Measurements from ENCODE around the gene GREM2. TPM values are rescaled to one million over a fixed set of nuclear protein-coding genes. Genes with fewer than 3 reads are reported as not detected.

GREM2 gene
- total RNA-seq, 1 experiment from 2014 or later: 0.17 TPM

DNA sequence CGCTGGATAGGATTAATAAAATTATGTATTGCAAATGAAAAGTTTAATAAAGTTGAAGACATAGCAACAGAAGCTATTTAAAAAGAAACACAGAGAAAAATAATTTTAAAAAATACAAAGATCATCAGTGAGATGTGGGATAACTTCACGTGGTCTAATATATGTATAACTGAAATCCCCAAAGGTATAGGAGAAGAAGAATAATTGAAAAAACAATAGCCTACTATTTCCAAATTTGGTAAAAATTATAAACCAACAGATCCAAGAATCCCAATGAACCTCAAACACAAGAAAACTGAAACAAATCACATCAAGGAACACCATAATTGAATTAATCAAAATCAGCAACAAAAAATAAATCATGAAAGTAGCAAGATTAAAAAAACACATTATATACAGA, 44.9 kb downstream of the GREM2 start (continued):
- TF ChIP-seq ARID4B (CRISPR knock-in tag; IDR thresholded peaks at IDR 0.05; ENCODE audit: borderline replicate concordance): no peak
- TF ChIP-seq ZNF416 (CRISPR knock-in tag; IDR thresholded peaks at IDR 0.05): no peak
- no peak for TF ChIP-seq USF1 (CRISPR knock-in tag; IDR thresholded peaks at IDR 0.05)
- TF ChIP-seq EMX1 (CRISPR knock-in tag; IDR thresholded peaks at IDR 0.05): no peak
- TF ChIP-seq CTCF (IDR thresholded peaks at IDR 0.05): no peak
- no peak for TF ChIP-seq ZNF138 (CRISPR knock-in tag; conservative IDR thresholded peaks at IDR 0.05)
- no peak for TF ChIP-seq ESRRA (CRISPR knock-in tag; IDR thresholded peaks at IDR 0.05; ENCODE audit: borderline replicate concordance)
- TF ChIP-seq ZNF219 (CRISPR knock-in tag; IDR thresholded peaks at IDR 0.05; ENCODE audit: borderline replicate concordance): no peak
- no peak for TF ChIP-seq ZNF396 (CRISPR knock-in tag; IDR thresholded peaks at IDR 0.05; ENCODE audit: borderline replicate concordance)
- TF ChIP-seq RORB (CRISPR knock-in tag; IDR thresholded peaks at IDR 0.05): no peak
- TF ChIP-seq TEAD1 (CRISPR knock-in tag; IDR thresholded peaks at IDR 0.05): no peak
- TF ChIP-seq, protein P1, sequence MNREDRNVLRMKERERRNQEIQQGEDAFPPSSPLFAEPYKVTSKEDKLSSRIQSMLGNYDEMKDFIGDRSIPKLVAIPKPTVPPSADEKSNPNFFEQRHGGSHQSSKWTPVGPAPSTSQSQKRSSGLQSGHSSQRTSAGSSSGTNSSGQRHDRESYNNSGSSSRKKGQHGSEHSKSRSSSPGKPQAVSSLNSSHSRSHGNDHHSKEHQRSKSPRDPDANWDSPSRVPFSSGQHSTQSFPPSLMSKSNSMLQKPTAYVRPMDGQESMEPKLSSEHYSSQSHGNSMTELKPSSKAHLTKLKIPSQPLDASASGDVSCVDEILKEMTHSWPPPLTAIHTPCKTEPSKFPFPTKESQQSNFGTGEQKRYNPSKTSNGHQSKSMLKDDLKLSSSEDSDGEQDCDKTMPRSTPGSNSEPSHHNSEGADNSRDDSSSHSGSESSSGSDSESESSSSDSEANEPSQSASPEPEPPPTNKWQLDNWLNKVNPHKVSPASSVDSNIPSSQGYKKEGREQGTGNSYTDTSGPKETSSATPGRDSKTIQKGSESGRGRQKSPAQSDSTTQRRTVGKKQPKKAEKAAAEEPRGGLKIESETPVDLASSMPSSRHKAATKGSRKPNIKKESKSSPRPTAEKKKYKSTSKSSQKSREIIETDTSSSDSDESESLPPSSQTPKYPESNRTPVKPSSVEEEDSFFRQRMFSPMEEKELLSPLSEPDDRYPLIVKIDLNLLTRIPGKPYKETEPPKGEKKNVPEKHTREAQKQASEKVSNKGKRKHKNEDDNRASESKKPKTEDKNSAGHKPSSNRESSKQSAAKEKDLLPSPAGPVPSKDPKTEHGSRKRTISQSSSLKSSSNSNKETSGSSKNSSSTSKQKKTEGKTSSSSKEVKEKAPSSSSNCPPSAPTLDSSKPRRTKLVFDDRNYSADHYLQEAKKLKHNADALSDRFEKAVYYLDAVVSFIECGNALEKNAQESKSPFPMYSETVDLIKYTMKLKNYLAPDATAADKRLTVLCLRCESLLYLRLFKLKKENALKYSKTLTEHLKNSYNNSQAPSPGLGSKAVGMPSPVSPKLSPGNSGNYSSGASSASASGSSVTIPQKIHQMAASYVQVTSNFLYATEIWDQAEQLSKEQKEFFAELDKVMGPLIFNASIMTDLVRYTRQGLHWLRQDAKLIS (CRISPR knock-in tag; IDR thresholded peaks at IDR 0.05; ENCODE audit: borderline replicate concordance): no peak

GRCh38 chr1:240562779-240563178, 49.2 kb downstream of the GREM2 start:
- TF ChIP-seq NFE2L1 (CRISPR knock-in tag; IDR thresholded peaks at IDR 0.05) (no peak), NFATC4 (CRISPR knock-in tag; IDR thresholded peaks at IDR 0.05) (no peak), ZNF396 (CRISPR knock-in tag; IDR thresholded peaks at IDR 0.05; ENCODE audit: borderline replicate concordance) (no peak), JUN (CRISPR knock-in tag; IDR thresholded peaks at IDR 0.05) (no peak), OVOL2 (CRISPR knock-in tag; IDR thresholded peaks at IDR 0.05; ENCODE audit: borderline replicate concordance) (no peak), ZNF121 (CRISPR knock-in tag; IDR thresholded peaks at IDR 0.05) (no peak), E2F5 (CRISPR knock-in tag; IDR thresholded peaks at IDR 0.05) (no peak), ZNF263 (CRISPR knock-in tag; IDR thresholded peaks at IDR 0.05; ENCODE audit: low read depth) (no peak), ELF4 (CRISPR knock-in tag; IDR thresholded peaks at IDR 0.05; ENCODE audit: low read depth) (no peak)
- TF ChIP-seq, protein P2, sequence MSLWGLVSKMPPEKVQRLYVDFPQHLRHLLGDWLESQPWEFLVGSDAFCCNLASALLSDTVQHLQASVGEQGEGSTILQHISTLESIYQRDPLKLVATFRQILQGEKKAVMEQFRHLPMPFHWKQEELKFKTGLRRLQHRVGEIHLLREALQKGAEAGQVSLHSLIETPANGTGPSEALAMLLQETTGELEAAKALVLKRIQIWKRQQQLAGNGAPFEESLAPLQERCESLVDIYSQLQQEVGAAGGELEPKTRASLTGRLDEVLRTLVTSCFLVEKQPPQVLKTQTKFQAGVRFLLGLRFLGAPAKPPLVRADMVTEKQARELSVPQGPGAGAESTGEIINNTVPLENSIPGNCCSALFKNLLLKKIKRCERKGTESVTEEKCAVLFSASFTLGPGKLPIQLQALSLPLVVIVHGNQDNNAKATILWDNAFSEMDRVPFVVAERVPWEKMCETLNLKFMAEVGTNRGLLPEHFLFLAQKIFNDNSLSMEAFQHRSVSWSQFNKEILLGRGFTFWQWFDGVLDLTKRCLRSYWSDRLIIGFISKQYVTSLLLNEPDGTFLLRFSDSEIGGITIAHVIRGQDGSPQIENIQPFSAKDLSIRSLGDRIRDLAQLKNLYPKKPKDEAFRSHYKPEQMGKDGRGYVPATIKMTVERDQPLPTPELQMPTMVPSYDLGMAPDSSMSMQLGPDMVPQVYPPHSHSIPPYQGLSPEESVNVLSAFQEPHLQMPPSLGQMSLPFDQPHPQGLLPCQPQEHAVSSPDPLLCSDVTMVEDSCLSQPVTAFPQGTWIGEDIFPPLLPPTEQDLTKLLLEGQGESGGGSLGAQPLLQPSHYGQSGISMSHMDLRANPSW (CRISPR knock-in tag; conservative IDR thresholded peaks at IDR 0.05; ENCODE audit: low read depth): no peak

More at GRCh38 chr1:240562779-240563178, 49.2 kb downstream of the GREM2 start:
- ChIA-PET CTCF (no interaction called here), POLR2A (no interaction called here)
- no peaks in the 10 kb centered on the region for H3K36me3 Mint-ChIP-seq
- no peaks in the 10 kb centered on the region for H3K27me3 Mint-ChIP-seq (ENCODE audit: low read depth)
- DNase-seq (ENCODE audit: low spot score) (no peak), ATAC-seq (no peak)
- H3K9me3 Mint-ChIP-seq: peaks cover 3% of the 10 kb centered on the region; the same call in 1 of the 2 replicates
- H3K4me1 Mint-ChIP-seq: no peaks in the 10 kb centered on the region
- H3K4me3 Mint-ChIP-seq: no peak overlapping the region
- no peak overlapping the region for H3K27ac Mint-ChIP-seq

All from WTC11 (cell line).